ENCODE data around the gene HSPA4.

Gene HSPA4

DNA sequence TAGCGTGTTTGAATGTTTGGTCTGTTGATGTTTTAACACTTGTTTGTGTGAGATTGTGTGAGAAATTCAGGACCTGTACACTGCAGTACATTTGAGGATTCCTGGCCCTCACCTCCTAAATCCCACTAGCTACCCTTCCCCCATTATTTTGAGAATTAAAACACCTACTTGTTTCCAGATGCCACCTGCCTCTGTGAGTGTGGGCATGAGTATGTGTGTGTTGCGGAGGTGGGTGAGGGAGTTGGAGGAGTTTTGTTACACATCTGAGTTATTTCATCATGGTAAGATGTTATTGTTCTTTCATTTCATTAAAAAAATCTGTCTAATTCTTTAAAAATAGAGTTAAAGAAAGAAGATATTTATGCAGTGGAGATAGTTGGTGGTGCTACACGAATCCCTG is 36.3 kb downstream of the HSPA4 start:
- TF ChIP-seq, protein P1, sequence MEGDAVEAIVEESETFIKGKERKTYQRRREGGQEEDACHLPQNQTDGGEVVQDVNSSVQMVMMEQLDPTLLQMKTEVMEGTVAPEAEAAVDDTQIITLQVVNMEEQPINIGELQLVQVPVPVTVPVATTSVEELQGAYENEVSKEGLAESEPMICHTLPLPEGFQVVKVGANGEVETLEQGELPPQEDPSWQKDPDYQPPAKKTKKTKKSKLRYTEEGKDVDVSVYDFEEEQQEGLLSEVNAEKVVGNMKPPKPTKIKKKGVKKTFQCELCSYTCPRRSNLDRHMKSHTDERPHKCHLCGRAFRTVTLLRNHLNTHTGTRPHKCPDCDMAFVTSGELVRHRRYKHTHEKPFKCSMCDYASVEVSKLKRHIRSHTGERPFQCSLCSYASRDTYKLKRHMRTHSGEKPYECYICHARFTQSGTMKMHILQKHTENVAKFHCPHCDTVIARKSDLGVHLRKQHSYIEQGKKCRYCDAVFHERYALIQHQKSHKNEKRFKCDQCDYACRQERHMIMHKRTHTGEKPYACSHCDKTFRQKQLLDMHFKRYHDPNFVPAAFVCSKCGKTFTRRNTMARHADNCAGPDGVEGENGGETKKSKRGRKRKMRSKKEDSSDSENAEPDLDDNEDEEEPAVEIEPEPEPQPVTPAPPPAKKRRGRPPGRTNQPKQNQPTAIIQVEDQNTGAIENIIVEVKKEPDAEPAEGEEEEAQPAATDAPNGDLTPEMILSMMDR (IDR thresholded peaks at IDR 0.05; ENCODE audit: insufficient read depth, low read length, missing control alignments), result no peak
- ChIA-PET CTCF (interaction anchor here (1.2 kb wide), 1 partner anchor 23 kb away, joined by 3 read pairs; no protein-coding TSS in a partner anchor), POLR2A (no interaction called here)

DNA sequence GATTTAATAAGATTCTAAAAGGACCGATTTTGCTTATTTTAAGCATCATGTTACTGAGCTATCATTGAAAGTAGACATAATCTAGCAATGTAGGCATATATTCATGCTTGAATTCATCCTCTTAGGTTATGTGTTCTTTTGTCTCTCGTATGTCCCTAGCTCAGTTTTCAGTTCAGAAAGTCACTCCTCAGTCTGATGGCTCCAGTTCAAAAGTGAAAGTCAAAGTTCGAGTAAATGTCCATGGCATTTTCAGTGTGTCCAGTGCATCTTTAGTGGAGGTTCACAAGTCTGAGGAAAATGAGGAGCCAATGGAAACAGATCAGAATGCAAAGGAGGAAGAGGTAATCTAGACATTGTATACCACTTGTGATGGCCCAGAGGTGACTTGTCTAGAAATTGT is 39.2 kb downstream of the HSPA4 start:
- POLR2A ChIA-PET, result no interaction called here
- H3K4me3 ChIP-seq (ENCODE audit: low read depth, low read length), result no peak overlapping the region
- TF ChIP-seq, protein P1 (IDR thresholded peaks at IDR 0.05; ENCODE audit: insufficient read depth, low read length, missing control alignments), result no peak
- CTCF ChIA-PET, result no interaction called here
- DNase-seq (ENCODE audit: low read depth, low spot score), result no peak

More for the DNA sequence above, 36.3 kb downstream of the HSPA4 start:
- no peak overlapping the region for H3K4me3 ChIP-seq (ENCODE audit: low read depth, low read length)
- no peak for DNase-seq (ENCODE audit: low read depth, low spot score)

DNA sequence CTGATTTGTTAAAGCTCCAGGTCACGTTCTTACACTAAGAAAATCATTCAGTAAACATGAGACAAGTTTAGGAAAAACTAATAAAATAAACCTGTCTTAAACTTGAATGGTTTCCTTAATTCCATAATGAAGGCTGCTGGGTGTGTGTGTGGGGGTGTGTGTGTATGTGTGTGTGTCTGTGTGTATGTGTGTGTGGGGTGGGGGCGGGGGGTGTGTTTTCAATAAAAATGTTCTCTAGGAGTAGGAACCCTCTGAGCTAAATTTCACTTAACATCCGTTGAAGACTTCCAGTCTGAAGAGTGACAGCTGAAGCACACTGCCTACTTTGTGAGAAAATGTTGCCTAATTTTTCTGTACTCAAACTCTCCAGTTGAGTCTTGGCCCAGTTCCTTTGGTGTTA is 54.5 kb downstream of the HSPA4 start:
- CTCF ChIA-PET, result interaction anchor here (0.8 kb wide), 1 partner anchor 720 kb away, joined by 4 read pairs; no protein-coding TSS in a partner anchor
- no peak overlapping the region for H3K4me3 ChIP-seq (ENCODE audit: low read depth, low read length)
- POLR2A ChIA-PET, result no interaction called here
- DNase-seq (ENCODE audit: low read depth, low spot score), result no peak
- TF ChIP-seq, protein P1 (IDR thresholded peaks at IDR 0.05; ENCODE audit: insufficient read depth, low read length, missing control alignments), result no peak

DNA sequence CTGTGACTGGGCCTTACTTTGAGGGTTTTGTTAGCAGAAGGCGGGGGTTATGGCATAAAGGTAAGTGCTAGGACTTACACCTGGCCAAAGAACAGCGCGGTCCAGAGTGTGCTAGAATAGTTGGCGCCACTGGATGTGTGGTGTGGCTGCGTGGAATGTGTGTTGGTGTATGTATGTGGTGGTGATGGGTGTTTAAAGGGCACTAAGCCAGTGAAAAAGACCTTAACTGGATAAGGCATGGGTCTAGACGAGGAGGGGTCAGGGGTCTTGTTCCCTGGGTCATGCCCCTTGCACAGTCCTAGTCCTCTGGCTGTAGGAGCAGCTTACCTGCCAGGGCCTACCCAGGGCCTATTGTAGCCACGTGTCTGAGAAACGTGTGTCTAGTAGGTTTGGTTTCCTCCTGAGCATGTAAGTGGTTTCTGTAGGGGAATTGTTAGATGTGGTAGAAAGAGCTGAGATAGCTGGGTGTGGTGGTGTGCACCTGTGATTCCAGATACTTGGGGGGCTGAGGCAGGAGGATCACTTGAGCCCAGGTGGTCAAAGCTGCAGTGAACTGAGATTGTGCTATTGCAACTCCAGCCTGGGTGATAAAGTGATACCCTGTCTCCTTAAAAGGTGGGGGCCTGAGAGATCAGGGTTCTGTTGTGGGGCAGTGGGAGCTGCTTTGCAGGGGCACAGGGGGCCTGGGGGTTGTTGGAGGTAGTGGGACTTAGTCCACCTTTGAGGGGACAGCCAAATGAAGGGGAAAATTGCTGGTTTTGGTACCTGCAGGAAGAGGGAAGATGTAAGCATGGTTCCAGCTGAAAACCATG is 55.2 kb downstream of the HSPA4 start:
- TF ChIP-seq, protein P1 (IDR thresholded peaks at IDR 0.05; ENCODE audit: insufficient read depth, low read length, missing control alignments), result no peak
- no peak overlapping the region for H3K4me3 ChIP-seq (ENCODE audit: low read depth, low read length)
- CTCF ChIA-PET, result no interaction called here
- POLR2A ChIA-PET, result no interaction called here
- no peak for DNase-seq (ENCODE audit: low read depth, low spot score)

DNA sequence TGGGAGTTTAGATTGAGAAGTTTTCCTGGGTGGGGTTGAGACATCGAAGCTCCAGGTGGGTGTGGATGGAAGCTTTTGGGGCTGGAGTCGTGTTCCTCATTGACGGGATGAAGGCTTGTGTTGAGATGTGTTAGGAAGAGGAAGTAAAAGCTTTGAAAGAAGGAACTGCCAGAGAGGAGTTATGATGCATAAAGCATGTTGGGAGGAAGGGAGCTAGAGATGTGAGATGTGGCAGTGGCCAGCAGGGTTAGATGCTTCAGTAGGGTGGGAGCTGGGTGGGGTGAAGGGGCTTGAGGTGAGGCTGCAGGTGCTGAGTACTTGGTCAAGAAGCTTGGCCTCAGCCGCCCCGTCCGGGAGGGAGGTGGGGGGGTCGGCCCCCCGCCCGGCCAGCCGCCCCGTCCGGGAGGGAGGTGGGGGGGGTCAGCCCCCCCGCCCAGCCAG is 56.7 kb downstream of the HSPA4 start:
- ChIA-PET CTCF (interaction anchor here (1.0 to 1.2 kb wide), 2 partner anchors 179 to 871 kb away, joined by 3 to 9 read pairs; no protein-coding TSS in a partner anchor), POLR2A (no interaction called here)
- no peak for DNase-seq (ENCODE audit: low read depth, low spot score)
- TF ChIP-seq, protein P1 (IDR thresholded peaks at IDR 0.05; ENCODE audit: insufficient read depth, low read length, missing control alignments), result no peak
- no peak overlapping the region for H3K4me3 ChIP-seq (ENCODE audit: low read depth, low read length)

DNA sequence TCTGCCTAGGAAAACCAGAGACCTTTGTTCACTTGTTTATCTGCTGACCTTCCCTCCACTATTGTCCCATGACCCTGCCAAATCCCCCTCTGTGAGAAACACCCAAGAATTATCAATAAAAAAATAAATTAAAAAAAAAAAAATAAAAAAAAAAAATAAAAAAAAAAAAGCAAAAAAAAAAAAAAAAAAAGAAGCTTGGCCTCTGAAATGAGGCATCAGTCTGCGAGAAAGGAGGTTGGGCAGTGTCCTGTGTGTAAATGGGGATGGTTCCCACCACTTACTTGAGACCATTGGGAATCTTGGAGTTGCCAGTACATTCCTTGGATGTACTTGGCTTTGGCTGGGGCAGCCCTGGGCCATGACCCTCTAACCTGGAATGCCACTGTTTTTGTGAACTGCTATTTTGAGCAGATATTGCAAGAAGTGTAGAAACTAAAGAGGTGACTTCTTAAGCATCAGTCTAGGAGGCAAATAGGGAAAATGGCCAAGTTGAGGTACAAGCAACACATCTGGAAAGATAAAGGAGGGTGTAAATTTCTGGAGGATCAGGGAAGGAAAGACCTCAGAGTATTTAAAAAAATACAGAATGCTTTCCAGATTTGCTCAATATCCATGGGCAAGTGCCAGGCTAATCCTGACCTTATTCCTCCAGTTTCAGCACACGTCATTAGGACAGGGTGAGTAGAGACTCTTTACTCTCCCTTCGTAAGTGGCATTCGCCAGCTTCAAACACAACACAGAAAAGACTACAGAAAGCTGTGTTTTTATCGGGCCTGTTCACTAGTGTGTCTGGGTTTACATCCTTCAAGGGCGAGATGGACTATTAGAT is 58.1 kb downstream of the HSPA4 start:
- POLR2A ChIA-PET, result no interaction called here
- TF ChIP-seq, protein P1 (IDR thresholded peaks at IDR 0.05; ENCODE audit: insufficient read depth, low read length, missing control alignments), result no peak
- DNase-seq (ENCODE audit: low read depth, low spot score), result no peak
- CTCF ChIA-PET, result interaction anchor here (0.6 to 7.2 kb wide), 16 partner anchors 8 to 917 kb away, joined by 3 to 164 read pairs (median 6); no protein-coding TSS in a partner anchor
- H3K4me3 ChIP-seq (ENCODE audit: low read depth, low read length), result no peak overlapping the region
